Breast epithelium (tissue), 4 donors: ENCODE data around the gene ZNF142. TPM values are rescaled to one million over a fixed set of nuclear protein-coding genes. Genes with fewer than 3 reads are reported as not detected.
A peak's percentile ranks its signal among the peaks of the same experiment; 100 is the strongest.

Source experiments
- DNase-seq, 2 donors: peaks; one replicate each; pipeline ENCODE4 v3.0.0-alpha.2; 2019; ENCODE audit warnings: low spot score in 2 of 2
- H3K27ac ChIP-seq, 2 donors: fragments of 200-600 bp; sonication (generic) in 1 of 2; one replicate each; pipeline ENCODE4 v1.5.1; 2016 to 2019; ENCODE audit warnings: mild to moderate bottlenecking in 1 of 2
- H3K27me3 ChIP-seq, 2 donors: fragments of 200-600 bp; sonication (generic) in 1 of 2; one replicate each; pipeline versions ENCODE4 v1.5.1 to v1.6.0; 2017 to 2019; ENCODE audit warnings: control low read depth in 1 of 2, mild to moderate bottlenecking in 1 of 2
- H3K36me3 ChIP-seq: fragments of 200-600 bp; one replicate; pipeline ENCODE4 v1.5.1; 2019
- H3K4me1 ChIP-seq, 2 donors: fragments of 200-600 bp; sonication (generic); one replicate each; pipeline ENCODE4 v1.5.1; 2016 to 2019; ENCODE audit warnings: control low read depth in 1 of 2
- H3K4me3 ChIP-seq, 3 donors: fragments of 200-600 bp; sonication (generic); 1 replicate in 2 of 3; 2 replicates in 1 of 3; pipeline ENCODE4 v1.5.1; 2016 to 2019; ENCODE audit warnings: mild to moderate bottlenecking in 3 of 3, moderate library complexity in 2 of 3
- H3K9me3 ChIP-seq, 2 donors: fragments of 200-600 bp; sonication (generic) in 1 of 2; one replicate each; pipeline ENCODE4 v1.5.1; 2016 to 2019; ENCODE audit warnings: control low read depth in 1 of 2
- POLR2A ChIP-seq: fragments of 450-650 bp; IDR thresholded peaks from one replicate; pipeline ENCODE4 v1.6.1; 2016; ENCODE audit warnings: antibody characterized with exemption, mild to moderate bottlenecking, moderate library complexity
- POLR2AphosphoS5 ChIP-seq, 3 donors: sonication (generic); formaldehyde crosslinking; IDR thresholded peaks; one replicate each; pipeline ENCODE4 v1.6.1; 2017; ENCODE audit warnings: antibody characterized with exemption in 3 of 3
- intact Hi-C: fragments of 100-400 bp; cut with DNase I; formaldehyde crosslinking; loops from one replicate; pipeline ENCODE4 v1.15.1; 2023; ENCODE audit warnings: low total_unique reads
- total RNA-seq, 3 donors: library from RNA; depleted of rRNA; stranded (reverse); fragments of >200 nt; gene quantifications; one replicate each; pipeline ENCODE4 v1.1.0, GENCODE V29; 2016
- TF ChIP-seq, protein P1 (sequence below), 3 donors: fragments of 450-650 bp; IDR thresholded peaks; one replicate each; pipeline ENCODE4 v1.5.1; 2016 to 2017; ENCODE audit warnings: antibody characterized with exemption in 3 of 3, mild to moderate bottlenecking in 3 of 3, moderate library complexity in 3 of 3

The ZNF142 gene
- total RNA-seq, 3 donors from 2014 or later: 12.0 to 16.0 (median 15.4) TPM

DNA sequence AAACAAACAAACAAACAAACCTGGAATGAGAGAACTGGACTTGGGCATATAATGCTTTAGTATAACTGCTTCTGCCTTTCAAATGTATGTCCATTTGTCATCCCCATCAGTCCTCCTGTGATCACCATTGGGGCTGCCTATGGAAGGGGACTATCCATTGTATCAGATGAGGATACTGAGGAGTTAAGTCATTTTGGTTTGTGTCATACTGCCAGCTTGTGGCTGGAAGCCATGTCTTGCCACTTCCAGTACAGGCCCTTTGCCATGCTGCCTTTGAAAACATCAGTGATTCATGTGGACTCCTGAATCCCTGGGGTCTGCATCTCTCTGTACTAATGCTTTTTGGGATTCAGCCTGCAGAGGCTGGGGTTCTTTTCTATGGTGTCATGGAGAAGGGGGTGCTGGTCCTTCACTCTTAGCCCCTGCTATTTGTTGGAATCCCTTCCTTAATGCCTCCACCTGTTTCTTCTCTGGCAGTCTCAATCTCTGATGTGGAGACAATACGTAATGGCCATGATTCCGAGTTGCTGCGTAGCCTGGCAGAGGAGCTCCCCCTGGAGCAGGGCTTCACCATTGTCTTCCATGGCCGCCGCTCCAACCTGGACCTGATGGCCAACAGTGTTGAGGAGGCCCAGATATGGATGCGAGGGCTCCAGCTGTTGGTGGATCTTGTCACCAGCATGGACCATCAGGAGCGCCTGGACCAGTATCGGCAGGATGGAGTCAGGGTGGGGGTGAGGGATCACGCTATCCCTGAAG is 41.1 kb downstream of the ZNF142 start:
- TF ChIP-seq, protein P1, sequence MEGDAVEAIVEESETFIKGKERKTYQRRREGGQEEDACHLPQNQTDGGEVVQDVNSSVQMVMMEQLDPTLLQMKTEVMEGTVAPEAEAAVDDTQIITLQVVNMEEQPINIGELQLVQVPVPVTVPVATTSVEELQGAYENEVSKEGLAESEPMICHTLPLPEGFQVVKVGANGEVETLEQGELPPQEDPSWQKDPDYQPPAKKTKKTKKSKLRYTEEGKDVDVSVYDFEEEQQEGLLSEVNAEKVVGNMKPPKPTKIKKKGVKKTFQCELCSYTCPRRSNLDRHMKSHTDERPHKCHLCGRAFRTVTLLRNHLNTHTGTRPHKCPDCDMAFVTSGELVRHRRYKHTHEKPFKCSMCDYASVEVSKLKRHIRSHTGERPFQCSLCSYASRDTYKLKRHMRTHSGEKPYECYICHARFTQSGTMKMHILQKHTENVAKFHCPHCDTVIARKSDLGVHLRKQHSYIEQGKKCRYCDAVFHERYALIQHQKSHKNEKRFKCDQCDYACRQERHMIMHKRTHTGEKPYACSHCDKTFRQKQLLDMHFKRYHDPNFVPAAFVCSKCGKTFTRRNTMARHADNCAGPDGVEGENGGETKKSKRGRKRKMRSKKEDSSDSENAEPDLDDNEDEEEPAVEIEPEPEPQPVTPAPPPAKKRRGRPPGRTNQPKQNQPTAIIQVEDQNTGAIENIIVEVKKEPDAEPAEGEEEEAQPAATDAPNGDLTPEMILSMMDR (IDR thresholded peaks at IDR 0.05): no peak
- no peak for TF ChIP-seq POLR2A
- no peak for DNase-seq
- no peak overlapping the region for H3K4me3 ChIP-seq
- H3K27ac ChIP-seq: no peak overlapping the region
- no peaks in the 10 kb centered on the region for H3K9me3 ChIP-seq
- H3K4me1 ChIP-seq: no peaks in the 10 kb centered on the region
- H3K27me3 ChIP-seq: no peaks in the 10 kb centered on the region
- H3K36me3 ChIP-seq: no peaks in the 10 kb centered on the region
- intact Hi-C loops: loop anchor here (5.0 kb wide), 1 partner anchor 699 kb away; no protein-coding TSS in a partner anchor

DNA sequence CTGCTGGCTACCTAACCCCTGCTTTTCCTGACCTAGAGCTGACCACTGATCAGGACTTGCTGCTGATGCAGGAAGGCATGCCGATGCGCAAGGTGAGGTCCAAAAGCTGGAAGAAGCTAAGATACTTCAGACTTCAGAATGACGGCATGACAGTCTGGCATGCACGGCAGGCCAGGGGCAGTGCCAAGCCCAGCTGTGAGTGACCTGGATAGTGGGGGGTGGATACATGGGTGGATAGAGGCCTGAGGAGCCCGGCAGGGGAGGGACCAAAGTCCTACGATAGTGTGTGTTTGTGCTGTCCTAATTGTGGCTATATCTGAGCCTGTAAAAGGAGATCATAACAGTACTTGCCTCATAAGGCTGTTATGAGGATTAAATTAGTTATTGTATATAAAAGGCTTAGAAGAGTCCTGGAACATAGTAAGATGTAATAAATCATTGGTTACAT is 43.5 kb downstream of the ZNF142 start:
- intact Hi-C loops: loop anchor here (5.0 kb wide), 1 partner anchor 701 kb away; no protein-coding TSS in a partner anchor
- DNase-seq: no peak
- Histone ChIP-seq H3K27ac (no peak overlapping the region), H3K36me3 (no peaks in the 10 kb centered on the region), H3K27me3 (no peaks in the 10 kb centered on the region), H3K4me1 (no peaks in the 10 kb centered on the region), H3K9me3 (no peaks in the 10 kb centered on the region), H3K4me3 (no peak overlapping the region)
- TF ChIP-seq, protein P1 (IDR thresholded peaks at IDR 0.05): no peak

DNA sequence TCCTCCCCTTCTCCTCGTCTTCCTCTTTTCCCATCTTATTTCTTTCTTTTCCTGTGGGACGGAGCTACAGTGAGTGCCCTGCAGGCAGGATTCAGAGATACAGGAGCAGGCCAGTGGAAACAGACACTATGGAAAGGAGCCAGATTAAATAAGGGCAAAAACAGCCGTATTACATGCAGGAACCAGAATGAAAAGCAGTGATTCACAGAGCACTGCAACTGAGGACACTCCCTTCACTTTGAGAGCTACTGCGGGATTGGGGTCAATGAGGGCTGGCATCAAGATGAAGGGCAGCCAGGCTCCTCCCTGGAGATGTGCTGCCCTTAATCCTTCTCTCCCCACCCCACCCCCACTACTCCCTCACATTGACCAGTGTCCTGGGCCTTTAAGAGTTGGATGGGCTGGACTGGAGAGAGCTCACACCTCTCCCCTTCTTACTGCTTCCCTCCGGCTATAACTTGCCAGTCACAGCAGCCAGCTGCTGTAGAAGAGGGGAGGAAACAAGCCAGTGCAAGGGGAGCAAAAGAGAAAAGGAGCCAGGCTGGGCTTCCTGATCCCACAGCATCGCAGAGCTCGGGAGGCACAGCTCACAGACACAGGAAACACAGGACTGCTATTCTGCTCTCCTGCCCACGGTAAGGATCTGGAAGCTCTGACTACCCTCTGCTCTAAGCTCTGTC is 51.8 kb downstream of the ZNF142 start, which contains the start of gene PLCD4:
PLCD4 (plus strand) TSS at position 464 of the 680 bp plus-strand sequence. CDS start 7,841 bp downstream, outside the sequence.
- peak within 1 kb of the TSS; percentile 0 to 53 (median 8) for H3K4me3 ChIP-seq
- no peaks in the 10 kb centered on the region for H3K27me3 ChIP-seq
- intact Hi-C loops: no loop called here
- no peak for DNase-seq
- no peaks in the 10 kb centered on the region for H3K4me1 ChIP-seq
- no peak for TF ChIP-seq POLR2AphosphoS5 (IDR thresholded peaks at IDR 0.05)
- no peak for TF ChIP-seq POLR2A
- TF ChIP-seq, protein P1 (IDR thresholded peaks at IDR 0.05): no peak
- H3K36me3 ChIP-seq: no peaks in the 10 kb centered on the region
- H3K27ac ChIP-seq: peak within 1 kb of the TSS in 1 of 2 donors; percentile 63
- no peaks in the 10 kb centered on the region for H3K9me3 ChIP-seq

DNA sequence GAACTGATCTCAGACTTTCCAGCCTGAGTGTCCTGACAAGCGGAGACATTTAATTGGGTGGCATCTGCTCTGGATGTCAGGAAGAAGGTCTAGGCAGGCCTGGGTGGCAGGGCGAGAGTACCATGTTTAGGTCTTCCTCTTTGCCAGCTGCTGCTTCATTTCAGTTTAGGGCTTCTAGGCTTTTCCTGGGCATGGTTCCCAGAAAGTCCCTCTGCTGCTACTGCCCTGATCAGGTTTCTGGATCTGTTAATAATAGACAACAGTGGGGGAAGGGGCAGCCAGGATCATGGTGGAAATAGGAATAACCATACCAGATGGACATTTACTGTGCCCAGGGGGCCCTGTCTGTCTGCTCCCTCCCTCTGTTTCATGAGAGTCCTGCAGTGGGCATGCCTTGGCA is 54.0 kb downstream of the ZNF142 start:
- no peak overlapping the region for H3K27ac ChIP-seq
- H3K36me3 ChIP-seq: no peaks in the 10 kb centered on the region
- no peak for DNase-seq
- intact Hi-C loops: no loop called here
- H3K4me1 ChIP-seq: no peaks in the 10 kb centered on the region
- no peak for TF ChIP-seq POLR2A
- no peaks in the 10 kb centered on the region for H3K9me3 ChIP-seq
- H3K27me3 ChIP-seq: no peaks in the 10 kb centered on the region
- no peak overlapping the region for H3K4me3 ChIP-seq

Other genes with a start within 250 kb of the ZNF142 start
- 1 to 10 TPM in 1 of 3 donors, under 1 TPM in 1, not detected in 1; under 0.01 to 2.9 TPM for gene VIL1, start 240.5 kb downstream of the ZNF142 start, total RNA-seq
- gene USP37, start 91.3 kb downstream of the ZNF142 start, total RNA-seq: 10 to 100 TPM in 2 of 3 donors, 1 to 10 TPM in 1; 6.9 to 24.6 (median 14.4) TPM
- 10 to 100 TPM; 30.6 to 55.6 (median 44.9) TPM for gene CNOT9, start 90.8 kb downstream of the ZNF142 start, total RNA-seq
- 1 to 10 TPM; 1.8 to 8.0 (median 2.6) TPM for gene PLCD4, start 51.7 kb downstream of the ZNF142 start, total RNA-seq
- gene BCS1L, start 60 bp upstream of the ZNF142 start, total RNA-seq: 10 to 100 TPM; 26.4 to 35.4 (median 32.4) TPM
- 10 to 100 TPM; 22.7 to 25.9 (median 23.0) TPM for gene RNF25, start 12.4 kb upstream of the ZNF142 start, total RNA-seq
- gene STK36, start 12.5 kb upstream of the ZNF142 start, total RNA-seq: 10 to 100 TPM; 22.2 to 78.0 (median 35.7) TPM
- gene TTLL4, start 51.2 kb upstream of the ZNF142 start, total RNA-seq: 10 to 100 TPM in 2 of 3 donors, 1 to 10 TPM in 1; 8.3 to 34.7 (median 29.0) TPM
- 10 to 100 TPM; 25.6 to 65.0 (median 28.8) TPM for gene CYP27A1, start 122.5 kb upstream of the ZNF142 start, total RNA-seq
- not detected for gene PRKAG3, start 172.2 kb upstream of the ZNF142 start, total RNA-seq
- 1 to 10 TPM in 2 of 3 donors, under 1 TPM in 1; 0.48 to 3.3 (median 1.3) TPM for gene WNT6, start 200.2 kb upstream of the ZNF142 start, total RNA-seq
- gene WNT10A, start 221.2 kb upstream of the ZNF142 start, total RNA-seq: 1 to 10 TPM in 1 of 3 donors, under 1 TPM in 1, not detected in 1; 0.88 to 2.9 TPM